ENCODE data around the gene PSMF1.

Gene PSMF1

GRCh38 chr20:1189827-1190226 lies 71.4 kb downstream of the PSMF1 start:
- no peak for DNase-seq (ENCODE audit: low read depth)
- no peak overlapping the region for H3K4me3 ChIP-seq (ENCODE audit: low read depth, low read length)
- TF ChIP-seq CTCF (IDR thresholded peaks at IDR 0.05; ENCODE audit: control insufficient read depth, extremely low read depth, insufficient read depth), result no peak

GRCh38 chr20:1190847-1191246 lies 72.4 kb downstream of the PSMF1 start:
- DNase-seq (ENCODE audit: low read depth), result no peak
- TF ChIP-seq CTCF (IDR thresholded peaks at IDR 0.05; ENCODE audit: control insufficient read depth, extremely low read depth, insufficient read depth), result no peak

GRCh38 chr20:1191299-1191698 lies 72.9 kb downstream of the PSMF1 start:
- TF ChIP-seq CTCF (IDR thresholded peaks at IDR 0.05; ENCODE audit: control insufficient read depth, extremely low read depth, insufficient read depth), result no peak
- no peak for DNase-seq (ENCODE audit: low read depth)
- no peak overlapping the region for H3K4me3 ChIP-seq (ENCODE audit: low read depth, low read length)

More at GRCh38 chr20:1190847-1191246, 72.4 kb downstream of the PSMF1 start:
- no peak overlapping the region for H3K4me3 ChIP-seq (ENCODE audit: low read depth, low read length)

GRCh38 chr20:1195226-1195625 lies 76.8 kb downstream of the PSMF1 start:
- no peak overlapping the region for H3K4me3 ChIP-seq (ENCODE audit: low read depth, low read length)
- DNase-seq (ENCODE audit: low read depth), result no peak
- no peak for TF ChIP-seq CTCF (IDR thresholded peaks at IDR 0.05; ENCODE audit: control insufficient read depth, extremely low read depth, insufficient read depth)

GRCh38 chr20:1196634-1197033 lies 78.2 kb downstream of the PSMF1 start:
- no peak for DNase-seq (ENCODE audit: low read depth)
- no peak overlapping the region for H3K4me3 ChIP-seq (ENCODE audit: low read depth, low read length)
- TF ChIP-seq CTCF (IDR thresholded peaks at IDR 0.05; ENCODE audit: control insufficient read depth, extremely low read depth, insufficient read depth), result no peak

- DNase-seq (ENCODE audit: low read depth), result no peak
- no peak for TF ChIP-seq CTCF (IDR thresholded peaks at IDR 0.05; ENCODE audit: control insufficient read depth, extremely low read depth, insufficient read depth)
- H3K4me3 ChIP-seq (ENCODE audit: low read depth, low read length), result no peak overlapping the region
Measured at GRCh38 chr20:1197801-1198200, 79.4 kb downstream of the PSMF1 start.

GRCh38 chr20:1198751-1199150 lies 80.3 kb downstream of the PSMF1 start:
- no peak overlapping the region for H3K4me3 ChIP-seq (ENCODE audit: low read depth, low read length)
- no peak for TF ChIP-seq CTCF (IDR thresholded peaks at IDR 0.05; ENCODE audit: control insufficient read depth, extremely low read depth, insufficient read depth)
- DNase-seq (ENCODE audit: low read depth), result no peak

Measured in LNCaP clone FGC (cell line).